GM12801 (cell line): ENCODE results near the gene GRIPAP1.

Experiments used
- CTCF ChIP-seq: IDR thresholded peaks from one replicate; pipeline ENCODE4 v1.5.1; 2011; ENCODE audit warnings: control low read depth; ENCODE audit not compliant: insufficient read length; ENCODE audit errors: extremely low read depth

The GRIPAP1 gene

GRCh38 chrX:48989483-48989882 lies 12.6 kb downstream of the GRIPAP1 start:
- TF ChIP-seq CTCF: no peak

GRCh38 chrX:48983896-48984295 lies 18.2 kb downstream of the GRIPAP1 start:
- TF ChIP-seq CTCF: no peak

GRCh38 chrX:48983081-48983480 lies 19.0 kb downstream of the GRIPAP1 start:
- no peak for TF ChIP-seq CTCF

- no peak for TF ChIP-seq CTCF
Observed at GRCh38 chrX:48981178-48981577, 20.9 kb downstream of the GRIPAP1 start.

GRCh38 chrX:48978226-48978625 lies 23.8 kb downstream of the GRIPAP1 start:
- TF ChIP-seq CTCF: no peak

- TF ChIP-seq CTCF: no peak
Observed at GRCh38 chrX:48976086-48976485, 26.0 kb downstream of the GRIPAP1 start.

- TF ChIP-seq CTCF: no peak
Observed at GRCh38 chrX:48975541-48975940, 26.5 kb downstream of the GRIPAP1 start.

- no peak for TF ChIP-seq CTCF
Observed at GRCh38 chrX:48975041-48975440, 27.0 kb downstream of the GRIPAP1 start.
